Measurements from ENCODE around the gene USP49.

DNA sequence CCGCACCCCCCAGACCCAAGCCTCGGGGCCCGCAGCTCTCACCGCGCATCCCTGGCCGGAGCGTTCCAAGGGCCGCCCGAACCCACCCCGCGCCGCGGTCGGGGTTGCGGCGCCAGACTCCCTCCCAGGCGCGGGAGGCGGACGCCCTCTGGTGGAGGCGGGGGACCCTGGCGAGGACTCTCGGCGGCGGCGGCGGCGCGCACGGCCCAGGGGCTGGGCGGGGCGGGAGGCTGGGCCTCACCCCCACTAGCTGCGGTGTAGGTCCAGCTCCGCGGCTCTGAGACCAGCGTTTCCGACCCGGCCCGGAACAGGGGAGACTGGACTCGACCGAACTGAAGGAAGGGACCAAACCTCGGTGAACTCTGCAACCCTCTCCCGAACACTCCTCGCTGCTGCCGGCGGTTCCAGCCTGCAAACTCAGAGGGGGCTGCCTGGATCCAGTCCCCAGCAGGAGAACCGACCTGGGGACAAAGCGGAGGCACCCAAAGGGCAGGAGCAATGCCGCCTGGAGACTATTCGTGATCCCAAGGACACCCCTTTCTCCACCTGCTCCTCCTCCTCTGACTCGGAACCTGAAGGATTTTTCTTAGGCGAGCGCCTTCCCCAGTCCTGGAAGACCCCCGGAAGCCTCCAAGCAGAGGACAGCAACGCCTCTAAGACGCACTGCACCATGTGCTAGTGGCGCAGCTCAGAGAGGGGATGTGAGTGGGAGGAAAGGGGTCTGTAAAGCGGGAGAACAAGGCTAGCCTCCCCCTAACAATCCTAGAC lies 108.5 kb downstream of the USP49 start:
- TF ChIP-seq ZNF451 (CRISPR knock-in tag; IDR thresholded peaks at IDR 0.05) (peak; percentile 83; the same call in 1 of the 2 replicates), EP300 (IDR thresholded peaks at IDR 0.05; ENCODE audit: low read depth in 2 of 2, low read length in 2 of 2) (no peak), EP300 (CRISPR knock-in tag; IDR thresholded peaks at IDR 0.05; ENCODE audit: borderline replicate concordance) (no peak), ZNF768 (CRISPR knock-in tag; IDR thresholded peaks at IDR 0.05) (0 out of 2 replicates have a peak, but pooled peaks have one; percentile 27), TCF7L2 (IDR thresholded peaks at IDR 0.05; ENCODE audit: low read depth, low read length) (no peak), NFIC (IDR thresholded peaks at IDR 0.05; ENCODE audit: low read length) (no peak), TCF7 (IDR thresholded peaks at IDR 0.05; ENCODE audit: low read depth) (no peak)
